ENCODE results near the gene MEX3B. TPM values are rescaled to one million over a fixed set of nuclear protein-coding genes. Genes with fewer than 3 reads are reported as not detected.

The MEX3B gene
- total RNA-seq, 1 experiment from 2014 or later: 8.5 TPM

DNA sequence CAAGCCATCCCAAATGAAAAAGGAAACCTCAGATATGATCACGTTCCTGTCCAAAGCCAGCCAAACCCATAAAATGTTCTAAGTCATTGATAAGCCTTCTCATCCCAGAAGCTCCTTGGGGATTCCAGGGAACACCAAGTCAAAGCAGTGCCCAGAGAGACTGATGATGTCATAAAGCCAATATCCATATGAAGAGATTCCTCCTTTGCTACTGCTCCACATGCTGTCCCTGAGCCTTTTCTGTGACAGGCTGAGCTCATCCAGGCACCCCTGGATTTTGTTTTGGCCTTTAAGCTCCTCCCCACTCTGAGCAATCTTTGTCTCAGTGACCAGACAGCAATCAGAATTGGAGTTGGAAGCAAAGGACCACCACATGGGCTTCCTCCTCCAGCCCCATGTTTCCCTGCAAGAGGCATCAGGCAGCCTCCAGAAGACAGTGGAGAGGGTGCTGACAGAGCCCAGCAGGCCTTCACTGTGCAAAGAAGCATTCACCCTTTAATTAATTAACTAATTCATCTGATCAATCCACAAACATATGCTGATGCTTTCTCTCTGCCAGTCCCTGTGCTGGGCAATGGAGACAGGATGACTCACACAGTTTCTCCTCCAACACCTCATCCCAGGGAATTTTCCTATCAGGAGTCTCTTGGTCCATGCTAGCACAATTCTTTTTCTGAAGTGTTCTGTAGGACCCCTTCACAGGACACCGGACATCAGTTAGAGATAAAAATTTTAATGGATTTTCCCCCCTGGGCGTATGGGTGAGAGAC, 25.0 kb downstream of the MEX3B start:
- Histone ChIP-seq H3K4me3 (ENCODE audit: low read depth in 2 of 2, low read length in 2 of 2) (no peak overlapping the region), H3K27me3 (ENCODE audit: control insufficient read depth, insufficient read depth, low read length) (peaks cover 11% of the 10 kb centered on the region), H3K36me3 (ENCODE audit: control insufficient read depth, insufficient read depth, low read length) (no peaks in the 10 kb centered on the region), H3K4me1 (ENCODE audit: control insufficient read depth, insufficient read depth, low read length) (no peaks in the 10 kb centered on the region; the same call in 1 of the 2 replicates), H3K27ac (ENCODE audit: low read length) (no peak overlapping the region), H3K9me3 (ENCODE audit: control insufficient read depth, insufficient read depth, low read depth, low read length) (no peaks in the 10 kb centered on the region)
- ChIA-PET CTCF (no interaction called here), POLR2A (no interaction called here)
- intact Hi-C loops (cut with micrococcal nuclease; ENCODE audit: unreplicated experiment): no loop called here
- BruUV-seq (replicated peaks): no TSS peak
- TF ChIP-seq, protein P1, sequence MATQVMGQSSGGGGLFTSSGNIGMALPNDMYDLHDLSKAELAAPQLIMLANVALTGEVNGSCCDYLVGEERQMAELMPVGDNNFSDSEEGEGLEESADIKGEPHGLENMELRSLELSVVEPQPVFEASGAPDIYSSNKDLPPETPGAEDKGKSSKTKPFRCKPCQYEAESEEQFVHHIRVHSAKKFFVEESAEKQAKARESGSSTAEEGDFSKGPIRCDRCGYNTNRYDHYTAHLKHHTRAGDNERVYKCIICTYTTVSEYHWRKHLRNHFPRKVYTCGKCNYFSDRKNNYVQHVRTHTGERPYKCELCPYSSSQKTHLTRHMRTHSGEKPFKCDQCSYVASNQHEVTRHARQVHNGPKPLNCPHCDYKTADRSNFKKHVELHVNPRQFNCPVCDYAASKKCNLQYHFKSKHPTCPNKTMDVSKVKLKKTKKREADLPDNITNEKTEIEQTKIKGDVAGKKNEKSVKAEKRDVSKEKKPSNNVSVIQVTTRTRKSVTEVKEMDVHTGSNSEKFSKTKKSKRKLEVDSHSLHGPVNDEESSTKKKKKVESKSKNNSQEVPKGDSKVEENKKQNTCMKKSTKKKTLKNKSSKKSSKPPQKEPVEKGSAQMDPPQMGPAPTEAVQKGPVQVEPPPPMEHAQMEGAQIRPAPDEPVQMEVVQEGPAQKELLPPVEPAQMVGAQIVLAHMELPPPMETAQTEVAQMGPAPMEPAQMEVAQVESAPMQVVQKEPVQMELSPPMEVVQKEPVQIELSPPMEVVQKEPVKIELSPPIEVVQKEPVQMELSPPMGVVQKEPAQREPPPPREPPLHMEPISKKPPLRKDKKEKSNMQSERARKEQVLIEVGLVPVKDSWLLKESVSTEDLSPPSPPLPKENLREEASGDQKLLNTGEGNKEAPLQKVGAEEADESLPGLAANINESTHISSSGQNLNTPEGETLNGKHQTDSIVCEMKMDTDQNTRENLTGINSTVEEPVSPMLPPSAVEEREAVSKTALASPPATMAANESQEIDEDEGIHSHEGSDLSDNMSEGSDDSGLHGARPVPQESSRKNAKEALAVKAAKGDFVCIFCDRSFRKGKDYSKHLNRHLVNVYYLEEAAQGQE (IDR thresholded peaks at IDR 0.05; ENCODE audit: insufficient read depth in 1 of 2, low read depth in 2 of 2, low read length in 1 of 2): no peak
- TF ChIP-seq, protein P2, sequence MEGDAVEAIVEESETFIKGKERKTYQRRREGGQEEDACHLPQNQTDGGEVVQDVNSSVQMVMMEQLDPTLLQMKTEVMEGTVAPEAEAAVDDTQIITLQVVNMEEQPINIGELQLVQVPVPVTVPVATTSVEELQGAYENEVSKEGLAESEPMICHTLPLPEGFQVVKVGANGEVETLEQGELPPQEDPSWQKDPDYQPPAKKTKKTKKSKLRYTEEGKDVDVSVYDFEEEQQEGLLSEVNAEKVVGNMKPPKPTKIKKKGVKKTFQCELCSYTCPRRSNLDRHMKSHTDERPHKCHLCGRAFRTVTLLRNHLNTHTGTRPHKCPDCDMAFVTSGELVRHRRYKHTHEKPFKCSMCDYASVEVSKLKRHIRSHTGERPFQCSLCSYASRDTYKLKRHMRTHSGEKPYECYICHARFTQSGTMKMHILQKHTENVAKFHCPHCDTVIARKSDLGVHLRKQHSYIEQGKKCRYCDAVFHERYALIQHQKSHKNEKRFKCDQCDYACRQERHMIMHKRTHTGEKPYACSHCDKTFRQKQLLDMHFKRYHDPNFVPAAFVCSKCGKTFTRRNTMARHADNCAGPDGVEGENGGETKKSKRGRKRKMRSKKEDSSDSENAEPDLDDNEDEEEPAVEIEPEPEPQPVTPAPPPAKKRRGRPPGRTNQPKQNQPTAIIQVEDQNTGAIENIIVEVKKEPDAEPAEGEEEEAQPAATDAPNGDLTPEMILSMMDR (IDR thresholded peaks at IDR 0.05): no peak
- no peak for TF ChIP-seq SIN3A (IDR thresholded peaks at IDR 0.05; ENCODE audit: borderline replicate concordance, insufficient read depth, low read depth, low read length)
- ATAC-seq: no peak
- in situ Hi-C loops (cut with HindIII; ENCODE audit: low pct_unique_long_range_greater_than_20kb, low sequenced_read_pairs): no loop called here
- DNase-seq (ENCODE audit: low read depth, low spot score): no peak

DNA sequence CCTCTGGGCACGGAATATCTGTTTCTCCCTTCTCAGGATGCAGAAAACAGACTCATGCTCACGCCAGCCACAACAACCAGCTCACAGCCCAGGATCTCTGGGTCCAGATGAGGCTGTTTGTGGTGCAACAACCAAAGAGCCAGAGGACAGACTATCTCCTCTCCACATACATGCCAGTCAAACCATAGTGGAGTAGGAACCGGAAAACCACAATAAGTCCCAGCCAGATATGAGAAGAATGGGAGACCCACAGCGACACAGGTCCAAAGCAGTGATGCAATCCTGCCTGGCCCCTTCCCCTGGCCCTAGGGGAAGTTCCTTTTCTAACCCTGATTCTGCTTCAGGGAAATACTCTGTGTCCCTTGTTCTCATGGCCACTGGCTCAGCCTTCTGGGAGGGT, 27.6 kb downstream of the MEX3B start:
- no peak for TF ChIP-seq POLR2AphosphoS5 (IDR thresholded peaks at IDR 0.05; ENCODE audit: low read depth, low read length)
- TF ChIP-seq, protein P1 (IDR thresholded peaks at IDR 0.05; ENCODE audit: insufficient read depth in 1 of 2, low read depth in 2 of 2, low read length in 1 of 2): no peak
- CTCF ChIA-PET: no interaction called here
- intact Hi-C loops (cut with micrococcal nuclease; ENCODE audit: unreplicated experiment) (no loop called here), in situ Hi-C loops (cut with HindIII; ENCODE audit: low pct_unique_long_range_greater_than_20kb, low sequenced_read_pairs) (no loop called here)
- ATAC-seq (no peak), DNase-seq (ENCODE audit: low read depth, low spot score) (no peak)
- Histone ChIP-seq H3K4me1 (ENCODE audit: control insufficient read depth, insufficient read depth, low read length) (no peaks in the 10 kb centered on the region; the same call in 1 of the 2 replicates), H3K36me3 (ENCODE audit: control insufficient read depth, insufficient read depth, low read length) (no peaks in the 10 kb centered on the region), H3K27ac (ENCODE audit: low read length) (no peak overlapping the region), H3K4me3 (ENCODE audit: low read depth in 2 of 2, low read length in 2 of 2) (no peak overlapping the region), H3K27me3 (ENCODE audit: control insufficient read depth, insufficient read depth, low read length) (peaks cover 13% of the 10 kb centered on the region), H3K9me3 (ENCODE audit: control insufficient read depth, insufficient read depth, low read depth, low read length) (no peaks in the 10 kb centered on the region)
- POLR2A ChIA-PET: no interaction called here
- BruUV-seq (replicated peaks): no TSS peak

All from Panc1 (cell line).